DMS53 treated with DMSO at 0.1 percent for 48 hours (cell line): ENCODE data around the gene POU2AF1.
"Not testable (repeated sequence)": the region's sequence is repeated elsewhere in the genome, so short reads cannot be mapped to it uniquely, and the experiment has no call there.

Experiments used
- DNase-seq: peaks from one replicate; lab custom pipeline; 2025; ENCODE audit not compliant: unreplicated experiment; lab: John Stamatoyannopoulos, UW

Gene POU2AF1

DNA sequence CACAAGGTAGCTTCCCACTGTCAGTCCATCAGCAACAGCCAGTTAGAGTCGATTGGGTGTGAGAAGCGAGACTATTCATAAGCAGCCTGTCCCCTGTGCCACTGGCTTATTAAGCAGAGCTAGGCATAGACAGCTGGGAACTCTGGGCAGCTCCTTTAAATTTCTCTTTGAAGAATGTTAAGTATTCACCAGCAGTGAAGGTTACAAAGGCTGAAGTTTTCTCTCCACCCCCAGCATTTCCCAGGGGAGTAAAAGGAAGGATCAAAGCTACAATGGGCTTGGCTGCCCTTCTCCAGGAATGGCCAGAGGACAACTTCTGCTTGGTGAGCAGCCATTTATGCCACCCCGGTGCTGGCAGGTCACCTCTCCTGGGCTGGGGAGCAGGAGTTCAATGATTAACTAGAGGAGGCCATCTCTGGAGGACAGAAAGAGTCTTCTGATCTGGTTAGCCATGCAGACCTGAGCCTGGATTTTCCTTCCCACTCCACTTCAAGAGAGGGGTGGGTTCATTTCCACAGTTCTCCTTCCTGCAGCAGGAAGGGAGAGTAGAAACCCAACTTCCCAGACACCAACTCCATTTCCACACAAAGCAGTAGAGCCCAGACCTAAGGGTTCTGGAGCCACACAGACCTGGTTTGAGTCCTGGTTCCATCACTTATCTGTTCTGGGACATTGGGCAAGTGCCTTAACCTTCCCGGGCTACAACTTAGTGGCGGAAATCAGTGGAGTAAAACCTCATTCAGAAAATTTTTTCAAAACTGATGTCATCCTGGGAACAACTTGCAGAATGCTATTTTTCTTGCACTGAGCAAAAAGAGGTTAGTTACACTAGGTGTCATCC is 58.1 kb downstream of the POU2AF1 start:
- DNase-seq, result peak; percentile 82

DNA sequence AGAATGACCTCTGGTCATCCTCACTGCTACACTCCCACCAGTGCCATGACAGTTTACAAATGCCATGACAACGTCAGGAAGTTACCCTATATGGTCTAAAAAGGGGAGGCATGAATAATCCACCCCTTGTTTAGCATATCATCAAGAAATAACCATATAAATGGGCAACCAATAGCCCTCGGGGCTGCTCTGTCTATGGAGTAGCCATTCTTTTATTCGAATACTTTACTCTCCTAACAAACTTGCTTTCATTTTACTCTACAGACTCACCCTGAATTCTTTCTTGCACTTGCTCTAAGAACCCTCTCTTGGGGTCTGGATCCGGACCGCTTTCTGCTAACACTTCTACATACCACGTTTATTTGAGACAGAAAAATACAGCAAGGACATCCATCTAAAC is 58.9 kb downstream of the POU2AF1 start:
- not testable (repeated sequence) for DNase-seq

- DNase-seq, result no peak
Measured at GRCh38 chr11:111319296-111319695, 59.8 kb downstream of the POU2AF1 start.

DNA sequence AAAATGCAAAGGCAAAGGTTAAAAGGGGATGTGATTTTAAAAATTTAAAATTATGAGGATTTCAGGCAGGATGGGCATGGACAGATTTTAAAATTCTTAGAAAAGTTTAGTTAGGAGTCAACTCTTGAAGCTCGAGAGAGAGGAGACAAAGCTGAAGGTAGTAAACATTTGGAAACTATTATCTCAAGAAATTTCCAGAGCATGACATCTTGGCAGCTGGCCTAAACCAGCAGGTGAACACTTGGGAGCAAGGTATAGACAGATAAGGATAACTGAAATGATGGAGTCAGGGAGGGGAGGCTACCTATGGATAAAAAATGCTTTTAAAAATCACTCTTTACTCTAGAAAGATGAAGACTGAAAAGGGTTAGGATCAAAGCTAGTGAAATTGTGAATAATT is 67.0 kb downstream of the POU2AF1 start:
- no peak for DNase-seq

- DNase-seq, result no peak
Measured at GRCh38 chr11:111310723-111311122, 68.4 kb downstream of the POU2AF1 start.

GRCh38 chr11:111310088-111310487 is 69.0 kb downstream of the POU2AF1 start:
- peak; percentile 95 for DNase-seq

DNA sequence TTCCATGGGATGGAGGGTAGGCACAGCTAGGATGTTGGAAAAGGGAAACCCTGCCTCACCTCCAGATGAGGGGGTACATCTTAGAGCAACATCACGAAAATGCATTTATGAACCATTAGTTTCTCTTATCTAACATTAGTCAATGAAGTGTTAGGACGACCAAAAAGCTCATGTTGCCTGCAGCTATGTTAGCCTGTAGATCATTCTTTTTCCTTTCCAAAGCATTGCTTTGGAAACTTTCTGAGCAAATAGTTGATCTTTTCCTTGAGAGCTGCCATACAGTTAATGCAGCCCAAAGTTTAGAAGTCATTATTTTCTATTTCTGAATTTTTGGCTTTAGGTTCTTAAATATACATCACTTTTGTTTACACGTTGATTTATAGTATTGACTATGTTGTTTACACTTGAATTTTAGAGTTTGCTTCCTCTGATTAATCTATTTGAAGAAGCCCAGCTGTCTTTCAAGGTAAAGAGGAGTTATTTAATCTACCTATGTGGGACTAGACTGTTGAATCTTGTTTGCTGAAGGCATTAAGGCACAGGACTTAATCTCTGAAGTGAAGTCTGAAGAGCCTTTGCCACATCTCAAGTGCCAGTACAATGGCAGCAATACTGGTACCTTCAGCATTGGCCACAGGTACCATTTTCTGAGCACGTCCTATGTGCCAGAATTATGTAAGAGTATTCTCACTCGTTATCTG is 69.7 kb downstream of the POU2AF1 start:
- peak; percentile 90 for DNase-seq

DNA sequence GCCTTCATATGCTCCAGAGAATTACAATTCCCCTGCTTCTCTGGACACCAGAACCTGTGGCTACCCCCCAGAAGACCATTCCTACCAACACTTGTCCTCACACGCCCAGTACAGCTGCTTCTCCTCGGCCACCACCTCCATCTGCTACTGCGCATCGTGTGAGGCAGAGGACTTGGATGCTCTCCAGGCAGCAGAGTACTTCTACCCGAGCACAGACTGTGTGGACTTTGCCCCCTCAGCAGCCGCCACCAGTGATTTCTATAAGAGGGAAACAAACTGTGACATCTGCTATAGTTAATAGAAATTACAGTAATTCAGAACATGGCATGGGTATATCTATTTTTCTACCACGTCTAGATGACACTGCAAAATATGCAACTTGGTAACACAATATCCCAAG is 70.9 kb downstream of the POU2AF1 start:
- peak; percentile 97 for DNase-seq

- DNase-seq, result peak; percentile 84
Measured at GRCh38 chr11:111307472-111308108, 71.5 kb downstream of the POU2AF1 start.

GRCh38 chr11:111306321-111306720 is 72.8 kb downstream of the POU2AF1 start:
- DNase-seq, result no peak

DNA sequence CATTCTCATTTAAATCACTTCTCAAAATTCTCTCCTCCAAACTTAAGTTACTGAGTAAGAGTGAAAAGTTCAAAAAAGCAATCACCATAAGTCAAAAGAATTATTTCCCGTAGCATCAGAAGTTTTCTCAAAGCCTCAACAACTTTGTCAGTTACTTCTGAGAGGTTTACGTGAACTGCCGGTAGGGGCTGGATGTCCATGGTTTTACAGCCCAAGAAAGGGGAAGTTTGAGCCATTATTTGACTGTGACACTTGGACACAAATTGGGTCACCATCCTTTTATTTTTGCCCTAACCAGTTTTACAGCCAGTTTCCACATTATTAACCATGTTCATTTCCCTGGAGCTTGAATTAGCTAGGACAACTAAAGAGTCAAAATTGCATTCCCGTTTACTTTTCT is 73.2 kb downstream of the POU2AF1 start:
- no peak for DNase-seq

GRCh38 chr11:111305162-111305802 is 73.8 kb downstream of the POU2AF1 start:
- DNase-seq, result peak; percentile 82

- peak; percentile 90 for DNase-seq
Measured at GRCh38 chr11:111303461-111303860, 75.6 kb downstream of the POU2AF1 start.

GRCh38 chr11:111302298-111302697 is 76.8 kb downstream of the POU2AF1 start:
- DNase-seq, result peak; percentile 49
